Stimulated activated CD4-positive, alpha-beta T cell treated with anti-CD3 and anti-CD28 coated beads, Interleukin-1b, Interleukin-23, amount 100 ng/mL, for 24 hours (primary cell): ENCODE results near the gene DEPDC5.
"Not testable (repeated sequence)": the region's sequence is repeated elsewhere in the genome, so short reads cannot be mapped to it uniquely, and the experiment has no call there.

Experiments
- DNase-seq, 4 experiments: peaks; one replicate each; pipeline ENCODE4 v3.0.0-alpha.2; 2020; ENCODE audit warnings: low read depth in 4 of 4, low spot score in 1 of 4

DEPDC5 gene

DNA sequence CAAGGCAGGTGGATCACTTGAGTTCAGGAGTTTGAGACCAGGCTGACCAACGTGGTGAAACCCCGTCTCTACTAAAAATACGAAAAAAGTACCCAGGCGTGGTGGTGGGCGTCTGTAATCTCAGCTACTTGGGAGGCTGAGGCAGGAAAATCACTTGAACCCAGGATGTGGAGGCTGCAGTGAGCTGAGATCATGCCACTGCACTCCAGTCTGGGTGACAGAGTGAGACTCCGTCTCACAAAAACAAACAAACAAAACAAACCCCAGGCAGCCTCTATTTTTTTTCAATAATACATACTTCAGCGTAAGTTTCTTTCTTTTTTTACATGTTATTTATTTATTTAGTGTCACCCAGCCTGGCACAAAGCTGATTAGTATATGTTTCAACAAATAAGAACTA is 60.1 kb downstream of the DEPDC5 start:
- not testable (repeated sequence) for DNase-seq

GRCh38 chr22:31814942-31815341 is 61.1 kb downstream of the DEPDC5 start:
- no peak for DNase-seq

DNA sequence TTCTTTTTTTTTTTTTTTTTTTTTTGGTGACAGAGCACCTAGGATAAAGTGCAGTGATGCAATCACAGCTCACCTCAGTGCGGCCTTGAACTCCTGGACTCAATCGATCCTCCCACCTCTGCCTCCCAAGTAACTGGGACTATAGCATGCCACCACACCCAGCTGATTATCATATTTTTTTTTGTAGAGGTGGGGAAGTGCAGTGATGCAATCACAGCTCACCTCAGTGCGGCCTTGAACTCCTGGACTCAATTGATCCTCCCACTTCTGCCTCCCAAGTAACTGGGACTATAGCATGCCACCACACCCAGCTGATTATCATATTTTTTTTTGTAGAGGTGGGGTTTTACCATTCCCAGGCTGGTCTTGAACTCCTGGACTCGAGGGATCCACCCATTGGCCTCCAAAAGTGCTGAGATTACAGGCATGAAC is 61.6 kb downstream of the DEPDC5 start:
- DNase-seq: not testable (repeated sequence)

GRCh38 chr22:31816750-31817149 is 62.9 kb downstream of the DEPDC5 start:
- DNase-seq: no peak

GRCh38 chr22:31818481-31819392 is 64.9 kb downstream of the DEPDC5 start:
- peak in 1 of 4 experiments; percentile 13 for DNase-seq

- no peak for DNase-seq
Measured at GRCh38 chr22:31820655-31821054, 66.8 kb downstream of the DEPDC5 start.

- DNase-seq: no peak
Measured at GRCh38 chr22:31821572-31821971, 67.8 kb downstream of the DEPDC5 start.

DNA sequence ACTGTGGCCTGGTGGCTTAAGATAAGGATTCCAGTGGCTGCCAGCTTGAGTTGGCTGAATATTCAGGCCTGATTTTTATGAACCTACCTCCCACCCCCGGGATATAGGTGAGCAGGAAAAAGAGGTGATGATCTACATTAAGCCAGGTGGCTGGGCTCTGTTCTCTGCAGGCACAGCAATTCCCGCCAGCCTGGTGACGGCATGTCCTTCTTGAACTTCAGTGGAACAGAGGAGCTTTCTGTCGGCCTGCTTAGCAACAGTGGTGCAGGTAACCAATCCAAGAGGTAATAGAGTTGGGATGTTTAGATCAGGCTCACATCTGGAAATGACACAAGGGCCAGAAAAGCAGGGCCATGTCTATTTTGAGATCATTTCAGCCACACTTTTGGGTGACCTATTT is 68.7 kb downstream of the DEPDC5 start:
- no peak for DNase-seq

DNA sequence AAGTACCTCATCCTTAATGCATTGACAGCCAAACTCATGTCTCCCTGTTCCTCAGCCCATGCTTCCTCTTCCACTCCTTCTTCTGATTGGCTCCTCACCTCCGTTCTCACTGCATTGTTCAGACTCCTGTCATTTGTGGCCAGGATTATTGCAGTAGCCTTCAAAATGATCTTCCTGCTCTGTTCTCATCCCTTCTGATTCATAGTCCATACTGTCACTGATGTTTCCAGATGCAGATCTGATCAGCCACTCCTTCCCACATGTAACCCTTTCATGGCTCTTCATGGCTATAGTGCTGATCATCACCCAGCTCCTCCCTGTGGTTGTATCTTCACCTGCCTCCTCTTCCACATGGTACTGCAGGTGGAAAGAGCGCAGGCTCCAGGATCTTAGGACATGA is 71.7 kb downstream of the DEPDC5 start:
- DNase-seq: no peak

GRCh38 chr22:31826443-31826842 is 72.6 kb downstream of the DEPDC5 start:
- no peak for DNase-seq

DNA sequence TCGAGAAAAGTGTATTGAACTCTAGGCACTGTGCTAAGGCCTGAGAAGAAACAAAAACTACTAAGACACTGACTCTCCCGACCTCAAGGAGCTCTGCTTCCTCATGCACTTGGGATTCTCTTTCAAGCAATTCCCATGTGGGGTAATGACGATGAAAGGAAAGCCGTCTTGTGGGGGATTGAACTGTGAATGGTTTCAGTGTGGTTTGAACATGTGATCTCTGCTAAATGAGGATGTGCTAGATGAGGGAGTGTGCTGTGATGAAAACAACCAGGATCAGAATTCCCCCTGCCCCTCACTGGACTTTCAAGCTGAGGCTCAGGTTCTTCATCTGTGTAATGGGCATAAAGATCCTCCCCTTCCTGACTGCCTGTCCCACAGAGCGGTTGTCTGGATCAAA is 74.9 kb downstream of the DEPDC5 start:
- no peak for DNase-seq

DNA sequence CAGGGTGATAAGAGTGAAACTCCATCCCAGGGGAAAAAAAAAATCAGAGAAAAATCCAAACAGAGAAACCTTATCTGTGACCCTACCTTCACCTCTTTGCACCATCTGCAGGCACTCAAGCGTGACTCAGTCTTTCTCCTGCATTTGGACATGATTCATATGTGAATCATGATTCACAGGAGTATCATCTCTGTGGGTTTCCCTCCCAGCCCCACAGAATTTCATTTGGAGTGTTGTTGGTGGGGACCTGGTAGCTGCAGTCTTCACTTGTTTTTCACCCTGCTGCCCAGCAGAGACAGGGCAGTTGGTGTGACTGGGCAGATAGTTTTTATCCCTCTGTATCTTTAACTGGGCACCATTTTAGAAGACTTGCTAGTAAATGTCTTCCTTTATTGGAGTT is 75.7 kb downstream of the DEPDC5 start:
- DNase-seq: peak; percentile 13 to 41 (median 26)

DNA sequence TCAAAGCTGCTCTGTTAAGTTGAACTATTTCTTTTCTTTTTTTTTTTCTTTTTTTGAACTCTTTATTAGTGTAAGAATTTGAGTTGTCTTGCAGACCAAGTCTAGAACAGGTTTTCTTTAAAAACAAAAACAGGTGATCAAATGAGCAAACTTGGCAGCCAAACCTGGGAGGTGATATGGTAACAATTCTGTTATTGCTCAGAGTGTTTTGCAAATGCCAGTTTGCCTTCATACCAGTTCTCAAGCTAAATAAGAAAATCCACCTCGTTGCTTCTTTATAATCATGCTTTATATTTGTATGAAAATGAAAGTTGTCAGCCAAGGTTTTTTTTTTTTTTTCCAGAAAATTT is 76.9 kb downstream of the DEPDC5 start:
- DNase-seq: no peak

GRCh38 chr22:31833930-31834329 is 80.1 kb downstream of the DEPDC5 start:
- DNase-seq: no peak

DNA sequence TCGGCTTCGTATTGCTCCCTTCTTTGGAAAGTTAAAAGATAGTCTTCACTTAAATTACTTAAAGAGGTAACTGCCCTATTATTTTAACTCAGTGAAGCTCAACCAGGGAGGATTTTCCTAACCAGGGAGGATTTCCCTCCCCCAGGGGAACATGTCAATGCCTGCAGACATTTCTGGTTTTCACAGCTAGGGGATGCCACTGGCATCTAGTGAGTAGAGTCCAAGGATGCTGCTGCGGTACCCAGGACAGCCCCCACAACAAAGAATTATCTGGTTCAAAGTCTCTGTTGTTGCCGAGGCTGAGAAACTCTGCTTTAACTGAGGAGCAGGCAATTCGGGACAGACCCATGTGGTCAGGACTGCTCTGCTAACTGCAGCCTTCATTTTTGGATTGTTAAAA is 82.2 kb downstream of the DEPDC5 start:
- no peak for DNase-seq

- DNase-seq: no peak
Measured at GRCh38 chr22:31838917-31839316, 85.1 kb downstream of the DEPDC5 start.

GRCh38 chr22:31839986-31840385 is 86.2 kb downstream of the DEPDC5 start:
- no peak for DNase-seq

DNA sequence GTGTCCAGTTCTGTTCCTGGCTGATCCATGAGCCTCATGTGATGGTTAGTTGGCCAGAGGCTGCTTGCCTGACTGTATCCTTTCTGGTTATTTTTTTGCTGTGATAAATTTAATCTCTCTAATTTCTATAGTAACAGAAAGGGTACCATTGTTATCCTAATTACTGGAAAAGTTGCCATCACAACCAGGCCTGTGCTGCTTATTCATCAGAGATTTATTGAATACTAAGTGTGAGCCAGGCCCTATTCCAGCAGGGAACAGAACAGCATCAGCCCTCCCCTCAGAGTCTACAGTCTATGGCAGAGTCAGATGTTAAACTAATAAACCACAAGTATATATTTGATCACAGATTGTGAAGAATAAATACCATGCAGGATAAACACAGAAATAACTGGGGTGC is 86.8 kb downstream of the DEPDC5 start:
- no peak for DNase-seq

- no peak for DNase-seq
Measured at GRCh38 chr22:31841078-31841827, 87.4 kb downstream of the DEPDC5 start.

- no peak for DNase-seq
Measured at GRCh38 chr22:31843526-31843925, 89.7 kb downstream of the DEPDC5 start.

DNA sequence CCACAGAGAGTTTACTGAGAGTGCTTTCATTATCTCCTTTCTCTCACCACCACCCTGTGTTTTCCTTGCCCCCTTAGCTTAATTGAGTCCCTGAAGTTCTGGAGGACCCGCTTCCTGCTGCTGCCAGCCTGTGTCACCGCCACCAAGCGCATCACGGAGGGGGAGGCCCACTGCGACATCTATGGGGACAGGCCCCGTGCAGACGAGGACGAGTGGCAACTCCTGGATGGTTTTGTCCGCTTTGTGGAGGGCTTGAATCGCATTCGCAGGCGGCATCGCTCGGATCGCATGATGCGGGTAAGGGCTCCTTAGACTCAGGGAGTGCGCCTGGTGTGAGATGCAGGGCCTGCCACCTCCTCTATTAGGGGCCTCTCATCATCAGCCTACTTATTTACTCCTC is 91.1 kb downstream of the DEPDC5 start:
- DNase-seq: no peak
